Caco-2 (cell line): ENCODE data around the gene SAA1. TPM values are rescaled to one million over a fixed set of nuclear protein-coding genes. Genes with fewer than 3 reads are reported as not detected.

ENCODE experiments used
- BruUV-seq: library from RNA; stranded (reverse); fragments of 400-500 nt; replicated peaks from 2 replicates; lab custom pipeline; 2021; lab: Mats Ljungman, UMichigan
- CTCF ChIA-PET: fragments of 300-600 bp; sonication (Branson Sonifier 250); formaldehyde crosslinking; loops from one replicate; lab custom pipeline; 2022; ENCODE audit warnings: antibody characterized with exemption; lab: Charles Lee
- POLR2A ChIA-PET: fragments of 300-600 bp; sonication (Branson Sonifier 250); formaldehyde crosslinking; loops from one replicate; lab custom pipeline; 2022; ENCODE audit warnings: antibody characterized with exemption; lab: Charles Lee
- DNase-seq, 2 experiments: peaks; one replicate each; pipeline versions ENCODE4 v3.0.0 to v3.0.0-alpha.2; 2020 to 2022
- H3K27me3 ChIP-seq: replicated peaks from 2 replicates; pipeline ENCODE4 v1.6.0; 2011; ENCODE audit warnings: low read length; ENCODE audit not compliant: control insufficient read depth, insufficient read depth
- H3K36me3 ChIP-seq: 2 replicates; pipeline ENCODE4 v1.5.1; 2011; ENCODE audit warnings: low read length; ENCODE audit not compliant: control insufficient read depth, insufficient read depth
- H3K4me1 ChIP-seq: fragments of 250-450 bp; sonication (Bioruptor Pico); 2 replicates; pipeline ENCODE4 v1.5.1; 2020; ENCODE audit warnings: mild to moderate bottlenecking
- H3K4me3 ChIP-seq: 2 replicates; pipeline ENCODE4 v1.5.1; 2011; ENCODE audit warnings: low read depth, mild to moderate bottlenecking, control low read depth, low read length
- H3K9me3 ChIP-seq: fragments of 250-450 bp; sonication (Bioruptor Pico); 2 replicates; pipeline ENCODE4 v1.5.1; 2020; ENCODE audit warnings: mild to moderate bottlenecking, moderate library complexity
- H3K27ac Mint-ChIP-seq: one replicate; pipeline ENCODE4 v1.8.0; 2022; ENCODE audit warnings: mixed read lengths; ENCODE audit not compliant: unreplicated experiment
- H3K27me3 Mint-ChIP-seq: one replicate; pipeline ENCODE4 v1.8.0; 2022; ENCODE audit warnings: mixed read lengths; ENCODE audit not compliant: insufficient read depth, unreplicated experiment
- H3K36me3 Mint-ChIP-seq: one replicate; pipeline ENCODE4 v1.8.0; 2022; ENCODE audit warnings: mild to moderate bottlenecking, mixed read lengths; ENCODE audit not compliant: insufficient read depth, unreplicated experiment
- H3K4me1 Mint-ChIP-seq: one replicate; pipeline ENCODE4 v1.8.0; 2022; ENCODE audit warnings: low read depth, mixed read lengths; ENCODE audit not compliant: unreplicated experiment
- H3K4me3 Mint-ChIP-seq: one replicate; pipeline ENCODE4 v1.8.0; 2022; ENCODE audit warnings: mild to moderate bottlenecking, moderate library complexity, mixed read lengths; ENCODE audit not compliant: unreplicated experiment
- H3K9me3 Mint-ChIP-seq: one replicate; pipeline ENCODE4 v1.8.0; 2022; ENCODE audit warnings: mixed read lengths; ENCODE audit not compliant: unreplicated experiment
- intact Hi-C: fragments of 100-400 bp; cut with micrococcal nuclease; formaldehyde crosslinking; loops from one replicate; pipeline ENCODE4 v1.10.0; 2022; ENCODE audit not compliant: unreplicated experiment
- total RNA-seq: library from RNA; stranded (reverse); gene quantifications from 2 replicates; pipeline ENCODE4 v1.2.3, GENCODE V29; 2022
- TF ChIP-seq, protein P1 (sequence below), 2 experiments: fragments of 200-600 bp in 1 of 2; IDR thresholded peaks; 1 replicate in 1 of 2; 2 replicates in 1 of 2; pipeline versions ENCODE4 v1.5.1 to v1.8.0; 2011 to 2022; ENCODE audit warnings: antibody characterized with exemption in 1 of 2, control low read depth in 1 of 2, inconsistent platforms in 1 of 2, low read depth in 1 of 2, low read length in 1 of 2, mild to moderate bottlenecking in 1 of 2, moderate library complexity in 1 of 2; ENCODE audit not compliant: insufficient read depth in 1 of 2, severe bottlenecking in 1 of 2, unreplicated experiment in 1 of 2

The SAA1 gene
- total RNA-seq, 1 experiment from 2014 or later: not detected

DNA sequence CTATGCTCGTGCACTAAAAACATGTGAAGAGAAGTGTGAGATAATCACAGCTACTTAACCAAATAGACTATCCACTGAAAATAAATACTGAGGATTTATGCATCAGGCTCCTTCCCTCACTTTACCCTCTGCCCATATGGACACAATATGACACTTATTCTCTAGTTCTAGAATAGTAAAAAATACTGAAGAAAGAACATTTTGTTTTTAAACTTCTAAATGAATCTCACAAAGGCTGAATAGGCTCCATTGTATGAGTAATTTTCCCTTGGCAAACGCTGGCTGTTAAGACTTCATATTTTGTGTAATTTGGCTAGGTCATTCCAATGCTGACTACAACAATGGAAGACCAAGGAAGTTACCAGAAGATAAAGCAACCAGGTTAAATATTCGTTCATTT lies 45.9 kb downstream of the SAA1 start:
- Histone ChIP-seq H3K4me3 (no peak overlapping the region), H3K4me1 (peaks cover 29% of the 10 kb centered on the region), H3K27me3 (no peaks in the 10 kb centered on the region), H3K36me3 (peaks cover 1% of the 10 kb centered on the region; the same call in 1 of the 2 replicates), H3K9me3 (no peaks in the 10 kb centered on the region)
- H3K4me3 Mint-ChIP-seq: no peak overlapping the region
- H3K36me3 Mint-ChIP-seq: peaks cover 29% of the 10 kb centered on the region
- BruUV-seq: no TSS peak
- intact Hi-C loops: no loop called here
- H3K27me3 Mint-ChIP-seq: no peaks in the 10 kb centered on the region
- no peak for DNase-seq
- CTCF ChIA-PET: interaction anchor here (1.5 kb wide), 1 partner anchor 68 kb away, joined by 4 read pairs; no protein-coding TSS in a partner anchor
- no peak overlapping the region for H3K27ac Mint-ChIP-seq
- peaks cover 17% of the 10 kb centered on the region for H3K4me1 Mint-ChIP-seq
- POLR2A ChIA-PET: interaction anchor here (0.6 to 2.1 kb wide), 4 partner anchors 9 to 82 kb away, joined by 3 to 16 read pairs (median 8); partner anchors contain the start of genes HPS5 and LDHA
- TF ChIP-seq, protein P1, sequence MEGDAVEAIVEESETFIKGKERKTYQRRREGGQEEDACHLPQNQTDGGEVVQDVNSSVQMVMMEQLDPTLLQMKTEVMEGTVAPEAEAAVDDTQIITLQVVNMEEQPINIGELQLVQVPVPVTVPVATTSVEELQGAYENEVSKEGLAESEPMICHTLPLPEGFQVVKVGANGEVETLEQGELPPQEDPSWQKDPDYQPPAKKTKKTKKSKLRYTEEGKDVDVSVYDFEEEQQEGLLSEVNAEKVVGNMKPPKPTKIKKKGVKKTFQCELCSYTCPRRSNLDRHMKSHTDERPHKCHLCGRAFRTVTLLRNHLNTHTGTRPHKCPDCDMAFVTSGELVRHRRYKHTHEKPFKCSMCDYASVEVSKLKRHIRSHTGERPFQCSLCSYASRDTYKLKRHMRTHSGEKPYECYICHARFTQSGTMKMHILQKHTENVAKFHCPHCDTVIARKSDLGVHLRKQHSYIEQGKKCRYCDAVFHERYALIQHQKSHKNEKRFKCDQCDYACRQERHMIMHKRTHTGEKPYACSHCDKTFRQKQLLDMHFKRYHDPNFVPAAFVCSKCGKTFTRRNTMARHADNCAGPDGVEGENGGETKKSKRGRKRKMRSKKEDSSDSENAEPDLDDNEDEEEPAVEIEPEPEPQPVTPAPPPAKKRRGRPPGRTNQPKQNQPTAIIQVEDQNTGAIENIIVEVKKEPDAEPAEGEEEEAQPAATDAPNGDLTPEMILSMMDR (IDR thresholded peaks at IDR 0.05; ENCODE audit: insufficient read depth in 1 of 2, low read depth in 1 of 2, low read length in 1 of 2, severe bottlenecking in 1 of 2, unreplicated experiment in 1 of 2): no peak
- H3K9me3 Mint-ChIP-seq: no peaks in the 10 kb centered on the region

DNA sequence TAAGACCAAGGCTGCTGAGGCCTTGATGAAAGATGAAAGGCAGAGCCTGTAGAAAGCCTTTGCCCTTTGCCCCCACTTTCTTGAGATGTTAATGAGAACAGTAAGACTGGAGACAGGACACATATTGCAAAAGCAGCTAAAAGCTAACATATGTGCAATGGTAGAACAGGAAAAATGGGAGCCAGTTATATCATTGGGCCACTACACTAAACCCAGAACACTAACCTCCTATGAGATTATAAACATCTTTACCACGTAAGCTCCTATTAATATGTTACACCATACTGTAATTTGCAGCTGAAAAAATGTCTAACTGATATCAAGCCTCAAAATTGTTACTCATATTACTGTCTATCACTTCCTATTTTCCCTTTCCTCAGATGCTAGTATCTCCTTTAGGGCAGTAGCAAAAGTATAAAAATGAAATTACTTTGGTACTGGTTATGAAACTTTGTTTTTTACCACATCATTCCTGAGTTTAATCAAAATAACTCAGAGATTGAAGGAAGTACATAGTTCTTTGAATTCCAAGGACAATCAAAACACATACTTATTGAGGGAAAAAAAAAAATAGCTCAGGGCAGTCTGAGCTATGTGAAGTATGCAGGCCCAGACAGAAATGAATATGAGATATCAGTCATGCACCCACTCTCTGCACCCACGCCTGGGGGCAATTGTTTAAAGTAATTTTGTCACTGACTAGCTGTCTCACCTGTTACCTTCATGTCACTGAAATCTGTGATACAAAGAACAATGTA lies 46.8 kb downstream of the SAA1 start:
- H3K4me1 ChIP-seq: peaks cover 29% of the 10 kb centered on the region
- no peaks in the 10 kb centered on the region for H3K9me3 ChIP-seq
- Mint-ChIP-seq H3K36me3 (peaks cover 28% of the 10 kb centered on the region), H3K27me3 (no peaks in the 10 kb centered on the region), H3K27ac (no peak overlapping the region), H3K9me3 (no peaks in the 10 kb centered on the region), H3K4me1 (peaks cover 17% of the 10 kb centered on the region), H3K4me3 (peak overlapping the region; percentile 27)
- intact Hi-C loops: loop anchor here (1.0 kb wide), 1 partner anchor 9 kb away; the partner anchor contains the start of genes GTF2H1 and HPS5
- TF ChIP-seq, protein P1 (IDR thresholded peaks at IDR 0.05; ENCODE audit: insufficient read depth in 1 of 2, low read depth in 1 of 2, low read length in 1 of 2, severe bottlenecking in 1 of 2, unreplicated experiment in 1 of 2): no peak
- no TSS peak for BruUV-seq
- POLR2A ChIA-PET: interaction anchor here (0.6 to 2.1 kb wide), 6 partner anchors 9 to 213 kb away, joined by 3 to 16 read pairs (median 6); partner anchors contain the start of genes HPS5 and LDHA
- CTCF ChIA-PET: interaction anchor here (0.6 to 1.5 kb wide), 3 partner anchors 9 to 769 kb away, joined by 3 to 4 read pairs (median 4); partner anchors contain the start of genes HPS5 and USH1C
- H3K36me3 ChIP-seq: peaks cover 1% of the 10 kb centered on the region; the same call in 1 of the 2 replicates
- peak; percentile 50 to 62 for DNase-seq
- no peak overlapping the region for H3K4me3 ChIP-seq
- no peaks in the 10 kb centered on the region for H3K27me3 ChIP-seq

DNA sequence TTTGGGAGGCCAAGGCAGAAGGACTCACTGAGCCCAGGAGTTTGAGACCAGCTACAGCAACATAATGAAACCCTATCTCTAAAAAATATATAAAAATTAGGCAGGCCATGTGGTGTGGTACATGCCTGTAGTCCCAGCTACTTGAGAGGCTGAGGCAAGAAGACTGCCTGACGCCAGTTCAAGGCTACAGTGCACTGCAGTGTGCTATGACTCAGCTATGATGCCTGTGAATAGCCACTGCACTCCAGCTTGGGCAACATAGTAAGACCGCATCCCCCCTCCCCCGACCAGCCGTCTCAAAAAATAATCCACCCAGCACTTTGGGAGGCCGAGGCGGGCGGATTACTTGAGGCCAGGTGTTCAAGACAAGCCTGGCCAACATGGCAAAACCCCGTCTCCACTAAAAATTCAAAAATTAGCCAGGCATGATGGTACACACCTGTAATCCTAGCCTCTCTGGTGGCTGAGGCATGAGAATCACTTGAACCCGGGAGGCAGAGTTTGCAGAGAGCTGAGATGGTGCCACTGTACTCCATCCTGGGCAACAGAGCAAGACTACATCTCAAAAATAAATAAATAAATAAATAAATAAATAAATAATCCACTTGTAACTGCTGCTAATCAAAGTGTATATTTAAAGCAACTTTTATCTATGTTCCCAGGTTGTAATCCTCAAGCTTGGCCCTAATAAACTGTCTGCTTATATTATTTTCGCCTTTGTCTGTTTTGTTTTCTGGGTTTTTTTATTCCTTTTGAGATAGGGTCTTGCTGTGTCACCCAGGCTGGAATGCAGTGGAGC lies 48.1 kb downstream of the SAA1 start:
- peaks cover 21% of the 10 kb centered on the region for H3K36me3 Mint-ChIP-seq
- DNase-seq: no peak
- POLR2A ChIA-PET: interaction anchor here (1.9 to 2.1 kb wide), 2 partner anchors 7 to 80 kb away, joined by 7 to 16 read pairs; partner anchors contain the start of genes HPS5 and LDHA

More for the DNA sequence above, 48.1 kb downstream of the SAA1 start:
- Mint-ChIP-seq H3K27me3 (no peaks in the 10 kb centered on the region), H3K9me3 (no peaks in the 10 kb centered on the region), H3K4me3 (no peak overlapping the region), H3K4me1 (peaks cover 21% of the 10 kb centered on the region), H3K27ac (peak overlapping the region; percentile 81)
- intact Hi-C loops: loop anchor here (1.0 kb wide), 1 partner anchor 8 kb away; the partner anchor contains the start of genes GTF2H1 and HPS5
- Histone ChIP-seq H3K9me3 (no peaks in the 10 kb centered on the region), H3K27me3 (no peaks in the 10 kb centered on the region), H3K4me1 (peaks cover 29% of the 10 kb centered on the region), H3K36me3 (peaks cover 1% of the 10 kb centered on the region; the same call in 1 of the 2 replicates), H3K4me3 (no peak overlapping the region)
- TF ChIP-seq, protein P1 (IDR thresholded peaks at IDR 0.05; ENCODE audit: insufficient read depth in 1 of 2, low read depth in 1 of 2, low read length in 1 of 2, severe bottlenecking in 1 of 2, unreplicated experiment in 1 of 2): no peak
- CTCF ChIA-PET: no interaction called here
- BruUV-seq: no TSS peak
